Umbilical cord (tissue), 2 donors: ENCODE results near the gene LTBP3. TPM values are rescaled to one million over a fixed set of nuclear protein-coding genes. Genes with fewer than 3 reads are reported as not detected.
"Not testable (repeated sequence)": the region's sequence is repeated elsewhere in the genome, so short reads cannot be mapped to it uniquely, and the experiment has no call there.

Source experiments
- DNase-seq: peaks from one replicate; pipeline ENCODE4 v3.0.0-alpha.2; 2015; ENCODE audit warnings: low spot score
- total RNA-seq: library from RNA; depleted of rRNA; stranded (reverse); fragments of >200 nt; gene quantifications from one replicate; pipeline ENCODE4 v1.2.3, GENCODE V29; 2014; ENCODE audit warnings: low replicate concordance; ENCODE audit not compliant: insufficient read depth

The LTBP3 gene
- total RNA-seq, 1 donor from 2014 or later, result 116 TPM

DNA sequence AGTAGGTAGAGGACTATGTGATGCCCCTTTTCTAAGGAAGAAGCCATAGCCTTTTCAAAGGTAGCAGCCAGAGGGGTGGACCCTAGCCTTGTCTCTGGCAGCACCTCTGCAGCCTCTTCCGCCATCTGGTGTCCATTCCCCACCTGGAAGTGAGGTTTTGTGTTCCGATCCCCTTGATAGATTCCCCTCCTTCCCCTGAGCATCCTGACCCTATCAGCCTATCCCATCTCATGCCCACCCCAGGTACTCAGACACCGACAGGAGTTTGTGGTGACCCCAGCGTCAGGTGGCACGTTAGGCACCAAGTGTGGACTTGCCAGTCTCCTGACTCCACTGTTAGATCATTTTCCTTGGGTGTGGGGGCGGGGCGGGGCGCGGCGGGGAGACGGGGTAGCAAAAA, 13.8 kb upstream of the LTBP3 start:
- no peak for DNase-seq

DNA sequence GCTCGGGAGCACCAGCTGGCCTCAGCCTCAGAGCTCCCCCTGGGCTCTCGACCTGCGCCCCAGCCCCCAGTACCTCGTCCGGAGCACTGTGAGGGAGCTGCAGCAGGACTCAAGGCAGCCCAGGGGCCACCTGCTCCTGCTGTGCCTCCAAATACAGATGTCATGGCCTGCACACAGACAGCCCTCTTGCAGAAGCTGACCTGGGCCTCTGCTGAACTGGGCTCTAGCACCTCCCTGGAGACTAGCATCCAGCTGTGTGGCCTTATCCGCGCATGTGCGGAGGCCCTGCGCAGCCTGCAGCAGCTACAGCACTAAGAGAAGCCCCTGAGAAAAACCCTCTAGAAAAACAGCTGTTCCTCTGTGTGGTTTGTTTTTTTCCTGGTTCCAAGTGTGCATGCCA, 13.3 kb upstream of the LTBP3 start:
- DNase-seq, result no peak

DNA sequence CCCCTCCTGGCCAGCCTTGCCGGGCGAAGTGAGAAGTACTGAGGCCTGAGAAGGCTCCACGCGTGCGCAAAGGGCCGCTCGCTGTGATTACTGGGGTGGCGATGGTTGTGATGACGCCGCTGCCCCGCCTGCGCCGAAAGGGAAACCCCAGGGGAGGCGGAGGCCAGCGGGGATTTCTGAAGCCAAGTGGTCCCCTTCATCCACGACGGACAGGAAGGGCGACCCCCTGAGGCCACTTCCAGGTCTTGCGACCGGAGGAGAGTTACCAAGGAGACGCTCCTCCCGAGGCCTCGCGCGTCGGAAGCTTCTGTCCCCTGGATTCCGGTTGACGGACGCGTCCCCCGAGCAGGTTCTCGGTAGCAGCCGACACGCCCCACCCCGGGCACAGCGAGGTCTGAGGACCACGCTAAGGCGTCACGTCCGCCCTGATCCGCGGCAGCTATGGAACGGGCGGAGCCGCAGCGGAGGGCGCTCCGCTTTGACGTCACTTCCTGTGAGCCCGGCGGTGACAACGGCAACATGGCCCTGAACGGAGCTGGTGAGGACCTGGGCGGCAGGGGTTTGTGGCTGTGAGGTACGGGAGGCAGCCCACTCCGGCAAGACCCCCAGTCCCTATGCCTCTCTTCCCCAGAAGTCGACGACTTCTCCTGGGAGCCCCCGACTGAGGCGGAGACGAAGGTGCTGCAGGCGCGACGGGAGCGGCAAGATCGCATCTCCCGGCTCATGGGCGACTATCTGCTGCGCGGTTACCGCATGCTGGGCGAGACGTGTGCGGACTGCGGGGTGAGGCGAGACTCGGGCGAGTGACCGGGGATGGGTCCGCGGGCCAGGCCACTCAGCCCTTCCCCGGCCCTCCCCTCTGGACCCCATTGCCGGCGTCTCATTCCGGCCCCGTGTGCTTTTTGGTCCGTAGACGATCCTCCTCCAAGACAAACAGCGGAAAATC, 12.1 kb upstream of the LTBP3 start, which contains the start of gene ZNRD2:
ZNRD2 (plus strand) TSS at position 505 of the 946 bp plus-strand sequence; CDS start at position 520, 15 bp downstream.
- peak; percentile 99 for DNase-seq

DNA sequence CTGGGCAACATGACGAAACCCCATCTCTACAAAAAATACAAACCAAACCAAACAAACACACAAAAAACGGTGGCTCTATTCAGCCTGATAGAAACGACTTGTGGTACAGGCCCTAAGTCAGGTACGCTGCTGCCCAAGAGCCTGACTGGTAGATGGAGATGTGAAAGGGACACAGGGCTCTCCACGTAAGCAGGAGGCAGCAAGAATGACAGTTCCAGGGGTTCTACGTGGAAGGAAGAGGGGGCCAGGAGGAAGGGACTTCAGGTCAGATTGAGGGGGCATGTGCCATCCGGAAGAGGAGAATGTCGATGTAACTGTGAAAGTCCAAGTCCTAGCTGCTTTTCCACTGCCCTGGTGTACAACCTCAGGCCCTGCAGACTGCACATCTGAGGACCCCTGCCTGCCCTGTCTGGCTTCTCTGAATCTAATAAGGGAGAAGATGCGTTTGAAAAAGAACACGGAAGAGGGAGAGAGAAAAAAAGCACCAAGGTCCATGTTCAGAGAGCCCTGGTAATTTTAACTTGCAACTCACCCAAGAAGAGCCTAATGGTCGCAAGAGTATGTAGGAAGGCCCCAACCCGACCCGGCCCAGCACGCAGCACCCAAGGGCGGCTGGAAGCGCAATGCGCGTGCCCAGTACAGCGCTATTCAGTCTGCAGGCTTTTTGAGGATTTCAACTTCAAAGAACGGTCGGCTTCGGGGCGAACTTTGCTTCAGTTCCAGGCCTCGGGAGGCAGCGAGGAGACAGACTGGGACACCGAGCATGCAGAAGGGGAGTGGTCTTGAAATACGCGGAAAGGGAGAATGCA, 11.2 kb upstream of the LTBP3 start:
- no peak for DNase-seq

DNA sequence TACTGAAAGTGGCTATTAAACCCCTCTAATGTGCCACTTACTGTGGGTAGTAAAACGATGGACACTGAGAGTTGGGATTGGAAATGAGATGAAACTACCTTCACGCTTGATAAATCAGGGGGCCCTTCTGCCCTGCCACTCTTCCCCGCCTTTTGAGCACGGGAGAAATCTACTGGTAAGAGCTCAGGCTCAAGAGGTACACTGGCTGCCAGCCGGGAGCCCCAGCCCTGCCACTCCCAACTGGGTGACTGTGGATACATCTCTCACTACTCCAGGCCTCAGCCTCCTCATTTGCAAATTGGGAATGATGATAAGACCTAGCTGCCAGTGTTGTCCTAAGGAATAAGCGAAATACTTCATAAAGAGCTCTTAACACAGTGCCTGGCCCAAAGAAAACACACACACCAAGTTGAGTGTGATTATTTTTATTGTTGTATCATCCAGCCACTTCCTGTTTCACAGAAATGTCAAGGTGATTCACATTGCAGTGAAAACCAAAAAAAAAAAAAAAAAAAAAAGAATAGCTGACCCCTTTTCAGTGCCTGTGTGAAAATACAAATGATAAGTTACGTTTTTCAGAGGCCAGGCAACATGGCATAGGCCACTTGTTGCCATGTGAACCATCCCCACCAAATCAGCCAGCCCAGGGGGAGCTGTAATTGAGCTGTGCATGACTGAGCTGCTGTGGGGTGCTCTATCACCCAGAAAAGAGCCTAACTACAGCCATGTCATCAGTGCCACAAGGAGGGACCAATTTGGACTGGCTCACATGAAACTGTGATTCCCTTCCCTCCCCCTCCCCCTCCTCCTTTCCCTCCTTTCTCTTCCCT, 7.7 kb upstream of the LTBP3 start:
- no peak for DNase-seq

DNA sequence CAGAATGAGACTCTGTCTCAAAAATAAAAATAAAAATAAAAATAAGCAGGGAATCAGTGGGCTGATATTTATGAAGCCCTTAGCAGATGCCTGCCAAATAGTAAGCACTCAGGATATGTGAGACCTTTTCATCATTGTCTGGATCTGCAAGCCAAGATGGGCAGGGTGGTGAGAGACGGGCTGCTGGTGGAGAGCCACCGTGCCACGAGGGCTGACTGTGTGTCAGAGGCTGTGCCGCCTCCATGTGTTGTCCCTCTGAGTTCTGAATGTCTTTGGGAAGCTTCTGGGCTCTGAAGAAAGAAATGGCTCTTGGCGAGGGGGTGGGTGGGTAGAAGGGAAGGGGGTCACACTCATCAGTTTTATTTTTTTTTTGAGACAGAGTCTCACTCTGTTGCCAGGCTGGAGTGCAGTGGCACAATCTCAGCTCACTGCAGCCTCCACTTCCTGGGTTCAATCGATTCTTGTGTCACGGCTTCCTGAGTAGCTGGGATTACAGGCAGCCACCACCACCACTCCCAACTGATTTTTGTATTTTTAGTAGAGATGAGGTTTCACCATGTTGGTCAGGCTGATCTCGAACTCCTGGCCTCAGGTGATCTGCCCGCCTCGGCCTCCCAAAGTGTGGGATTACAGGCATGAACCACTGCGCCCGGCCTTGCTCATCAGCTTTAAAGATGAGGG, 6.9 kb upstream of the LTBP3 start:
- not testable (repeated sequence) for DNase-seq

DNA sequence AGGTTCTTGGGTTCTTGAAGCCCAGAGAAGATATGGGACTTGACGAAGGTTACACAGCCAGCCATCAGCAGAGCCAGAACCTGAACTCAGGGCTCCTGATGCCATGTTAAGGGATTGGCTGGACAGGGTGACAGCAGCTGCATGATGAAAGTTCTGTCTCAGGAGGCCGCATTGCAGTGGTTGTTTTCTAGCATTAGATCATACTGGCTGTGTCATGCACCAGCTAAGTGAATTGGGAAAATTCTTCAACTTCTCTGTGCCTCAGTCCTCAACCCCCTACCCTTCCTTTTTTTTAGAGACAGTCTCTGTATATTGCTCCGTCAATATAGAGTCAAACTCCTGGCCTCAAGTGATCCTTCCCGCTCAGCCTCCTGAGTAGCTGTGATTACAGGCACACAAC, 5.4 kb upstream of the LTBP3 start:
- no peak for DNase-seq

DNA sequence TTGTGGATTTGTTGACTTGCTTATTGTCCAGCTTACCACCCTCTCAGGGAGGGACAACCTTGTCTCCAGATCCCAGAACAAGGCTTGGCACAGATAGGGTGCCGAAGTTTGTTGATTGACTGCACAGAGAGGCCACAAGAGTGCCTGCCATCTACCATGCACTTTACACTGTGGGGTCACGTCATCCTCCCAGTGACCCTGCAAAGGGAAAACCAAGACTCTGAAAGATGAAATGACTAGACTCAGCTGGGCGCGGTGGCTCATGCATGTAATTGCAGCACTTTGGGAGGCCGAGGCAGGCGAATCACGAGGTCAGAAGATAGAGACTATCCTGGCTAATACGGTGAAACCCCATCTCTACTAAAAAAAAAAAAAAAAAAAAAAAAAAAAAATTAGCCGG, 4.6 kb upstream of the LTBP3 start:
- DNase-seq, result no peak

DNA sequence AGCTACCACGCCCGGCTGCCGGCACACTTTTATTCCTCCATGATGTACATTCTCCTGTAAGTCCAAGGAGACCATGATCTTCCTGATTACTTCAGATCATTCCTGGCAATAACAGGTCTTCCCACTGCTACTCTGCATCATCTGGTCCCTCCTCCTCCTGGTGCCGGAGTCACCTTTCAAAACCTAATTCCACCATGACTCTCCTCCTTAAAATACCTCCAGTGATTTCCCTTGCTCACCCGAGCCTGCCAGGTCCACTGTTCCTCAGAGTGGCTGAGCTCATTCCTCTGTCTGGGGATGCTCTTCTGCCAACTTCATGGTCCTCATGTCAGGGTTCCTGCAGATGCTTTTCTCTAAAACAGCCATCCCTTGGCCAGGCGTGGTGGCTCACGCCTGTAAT, 3.9 kb upstream of the LTBP3 start:
- no peak for DNase-seq

DNA sequence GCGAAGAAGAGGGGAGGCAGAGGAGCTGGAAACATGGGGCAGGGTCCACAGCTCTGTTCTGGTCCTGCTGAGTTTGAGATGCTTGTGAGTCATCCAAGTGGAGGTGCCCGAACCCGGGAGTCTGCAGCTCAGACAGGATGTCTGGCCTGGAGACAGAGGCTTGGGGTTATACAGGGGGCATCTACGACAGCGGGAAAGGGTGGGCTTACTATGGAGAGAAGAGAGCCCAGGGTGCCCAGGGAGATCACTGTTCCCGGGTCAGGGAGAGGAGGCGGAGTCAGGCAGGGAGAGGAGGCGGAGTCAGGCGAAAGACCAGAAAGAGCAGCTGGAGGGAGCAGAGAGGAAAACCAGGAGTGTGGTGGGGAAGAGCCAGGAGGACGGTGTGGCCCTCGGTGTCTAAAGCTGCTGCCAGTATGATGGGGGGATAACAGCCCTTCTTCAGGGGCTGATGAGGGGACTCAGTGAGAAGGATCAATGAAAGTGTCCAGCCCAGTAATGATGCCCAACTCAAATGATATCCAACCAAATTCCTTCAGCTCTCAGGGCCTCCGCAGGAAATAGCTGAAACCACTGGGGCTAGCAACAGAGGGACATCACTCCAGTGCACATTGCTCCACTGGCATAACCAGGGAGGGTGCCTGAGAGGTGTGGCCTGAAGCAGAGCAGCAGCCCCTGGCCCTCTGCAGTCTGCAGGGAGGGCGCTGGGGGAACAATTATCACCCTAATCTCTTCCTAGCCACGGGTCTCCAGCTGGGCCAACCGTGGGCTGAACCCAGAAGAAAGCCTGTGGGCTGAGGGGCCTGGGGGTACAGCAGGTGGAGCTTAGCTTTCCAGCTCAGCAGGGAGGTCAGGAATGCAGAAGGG, 2.6 kb upstream of the LTBP3 start:
- peak; percentile 80 for DNase-seq

DNA sequence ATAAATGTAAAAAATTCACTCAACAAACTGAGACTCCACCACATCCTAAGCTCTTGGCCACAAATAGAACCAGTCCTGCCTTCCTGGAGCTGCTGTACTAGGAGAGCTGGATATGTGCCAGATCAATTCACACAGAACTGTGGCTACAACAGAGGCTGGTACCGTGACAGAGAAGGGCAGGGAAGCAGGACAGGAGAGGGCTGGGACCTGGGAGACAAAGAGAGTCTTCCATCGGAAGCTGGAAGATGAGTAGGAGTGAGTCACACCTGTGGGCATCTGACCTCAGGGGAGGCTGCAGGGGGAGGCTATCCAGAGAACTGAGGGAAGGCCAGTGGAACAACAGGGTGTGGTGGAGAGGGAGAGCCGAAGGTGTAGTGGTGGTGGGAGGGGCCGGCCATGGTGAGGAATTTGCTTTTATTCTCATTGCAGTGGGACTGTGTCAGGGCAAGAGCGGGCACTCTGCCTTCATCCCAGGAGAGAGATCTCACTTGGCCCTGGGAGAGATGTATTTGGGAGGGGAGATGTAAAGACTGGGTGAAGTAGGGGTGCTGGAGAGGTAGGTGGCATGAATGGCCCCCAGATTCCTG, 1.9 kb upstream of the LTBP3 start:
- DNase-seq, result peak; percentile 48

DNA sequence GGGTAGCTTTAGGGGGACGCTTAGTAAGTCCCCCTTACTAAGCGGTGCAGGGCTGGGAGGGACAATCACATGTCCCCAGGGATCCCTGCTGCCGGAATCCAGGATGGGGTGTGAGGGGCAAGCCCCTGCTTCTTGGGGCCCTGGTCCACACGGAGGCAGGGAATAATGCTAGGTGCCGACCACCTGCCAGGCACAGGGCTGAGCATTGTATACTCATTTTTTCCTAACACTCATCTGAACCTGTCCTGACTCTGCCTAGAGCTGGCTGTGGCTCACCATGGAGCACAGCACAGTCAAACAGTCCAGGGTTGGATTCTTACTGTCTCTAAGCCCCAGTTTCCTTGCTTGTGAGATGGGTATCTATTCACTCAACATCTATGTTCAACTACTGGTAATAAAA, 1.4 kb upstream of the LTBP3 start:
- DNase-seq, result no peak

DNA sequence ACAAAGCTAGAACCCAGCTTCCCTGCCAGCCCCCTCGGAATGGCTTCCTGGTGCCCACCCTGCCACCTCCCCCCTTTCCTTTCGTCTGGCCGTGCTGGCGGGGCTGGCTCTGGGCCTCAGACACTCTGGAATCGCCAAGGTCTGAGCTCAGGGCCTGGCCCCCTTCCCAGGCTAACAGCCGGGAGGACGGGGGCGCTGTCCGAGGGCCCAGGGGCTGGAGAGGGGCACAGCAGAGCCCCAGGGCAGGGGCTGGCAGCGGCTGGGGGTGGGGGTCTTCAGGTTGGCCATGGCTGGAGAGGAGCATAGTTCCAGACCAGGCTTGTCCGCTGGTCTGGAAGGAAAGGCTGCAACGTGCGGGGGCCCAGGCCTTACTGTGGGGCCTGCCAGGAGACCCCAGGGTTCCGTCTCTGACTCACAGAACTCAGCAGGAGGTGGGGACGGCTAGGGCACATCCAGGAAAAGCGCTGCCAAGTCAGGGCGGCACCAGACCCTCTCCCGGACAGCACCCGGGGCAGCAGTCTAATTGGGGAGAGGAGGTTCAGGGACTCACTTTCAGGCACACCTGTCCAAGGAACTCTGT, 861 bp upstream of the LTBP3 start:
- no peak for DNase-seq

DNA sequence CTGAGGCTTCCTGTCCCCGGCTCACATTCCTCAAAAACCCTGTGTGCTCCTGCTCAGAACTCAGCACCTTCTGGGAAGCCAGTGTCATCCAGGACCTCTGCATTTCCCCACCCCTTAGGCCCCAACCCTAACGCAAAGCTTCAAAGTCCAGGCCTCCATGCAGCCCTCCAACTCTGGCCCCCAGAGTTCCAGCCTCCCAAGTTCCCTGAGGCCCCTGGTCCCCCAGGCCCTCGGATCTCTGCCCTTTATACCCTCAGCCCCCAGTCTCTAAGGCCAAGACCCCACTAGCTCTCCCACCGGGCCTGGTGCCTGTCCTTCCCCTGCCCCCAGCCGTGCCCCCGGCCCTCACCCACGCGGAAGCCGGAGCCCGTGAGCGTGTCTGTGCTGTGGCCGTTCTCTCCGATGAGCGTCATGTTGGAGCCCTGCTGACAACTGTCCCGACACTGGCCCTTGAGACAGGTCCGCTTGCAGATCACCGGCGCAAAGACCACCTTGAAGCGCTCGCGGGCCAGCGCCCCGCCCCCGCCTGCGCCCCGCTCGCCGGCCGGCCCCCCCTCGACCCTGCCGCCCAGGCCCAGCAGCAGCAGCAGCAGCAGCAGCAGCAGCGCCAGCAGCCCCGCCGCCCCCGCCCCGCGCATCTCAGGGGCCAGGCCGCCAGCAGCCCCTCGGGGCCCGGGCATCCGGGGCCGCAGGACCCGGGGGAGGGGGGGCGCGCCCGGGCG, 718 bp downstream of the LTBP3 start:
- DNase-seq, result peak; percentile 43

DNA sequence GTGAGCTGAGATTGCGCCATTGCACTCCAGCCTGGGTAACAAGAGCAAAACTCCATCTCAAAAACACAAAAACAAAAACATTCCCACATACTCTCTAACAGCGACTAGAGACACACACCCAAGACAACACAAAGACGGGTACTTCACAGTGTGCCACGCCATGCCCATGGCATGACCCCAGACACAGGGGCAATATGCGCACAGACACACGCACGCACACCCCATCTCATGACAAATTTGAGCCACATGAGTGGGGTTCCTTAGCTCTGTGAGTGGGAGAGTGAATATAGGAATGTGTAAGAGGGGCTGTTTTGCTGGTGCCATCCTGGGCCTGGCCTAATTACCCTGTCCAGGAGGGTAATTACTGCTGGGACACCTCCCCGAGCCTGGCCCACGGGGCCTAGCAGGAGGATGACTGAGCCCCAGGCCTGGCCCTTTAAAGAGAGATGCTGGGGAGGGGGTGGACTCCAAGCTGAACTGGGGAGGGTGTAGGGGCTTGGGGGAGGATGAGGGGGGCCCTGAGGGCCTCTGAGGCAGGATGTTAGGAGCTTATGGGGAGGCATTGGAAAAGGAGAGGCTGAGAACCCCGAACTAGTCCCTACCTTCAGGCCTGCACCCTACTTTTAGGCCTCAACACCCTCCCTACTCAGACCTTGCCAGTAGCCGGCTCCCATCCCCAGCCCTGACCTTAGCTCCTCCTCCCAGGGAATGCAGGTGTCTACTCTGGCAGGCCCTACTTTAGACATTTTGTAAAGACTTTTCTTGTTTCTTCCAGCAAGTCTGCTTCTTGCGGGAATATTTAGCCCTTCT, 1.5 kb downstream of the LTBP3 start:
- DNase-seq, result no peak

DNA sequence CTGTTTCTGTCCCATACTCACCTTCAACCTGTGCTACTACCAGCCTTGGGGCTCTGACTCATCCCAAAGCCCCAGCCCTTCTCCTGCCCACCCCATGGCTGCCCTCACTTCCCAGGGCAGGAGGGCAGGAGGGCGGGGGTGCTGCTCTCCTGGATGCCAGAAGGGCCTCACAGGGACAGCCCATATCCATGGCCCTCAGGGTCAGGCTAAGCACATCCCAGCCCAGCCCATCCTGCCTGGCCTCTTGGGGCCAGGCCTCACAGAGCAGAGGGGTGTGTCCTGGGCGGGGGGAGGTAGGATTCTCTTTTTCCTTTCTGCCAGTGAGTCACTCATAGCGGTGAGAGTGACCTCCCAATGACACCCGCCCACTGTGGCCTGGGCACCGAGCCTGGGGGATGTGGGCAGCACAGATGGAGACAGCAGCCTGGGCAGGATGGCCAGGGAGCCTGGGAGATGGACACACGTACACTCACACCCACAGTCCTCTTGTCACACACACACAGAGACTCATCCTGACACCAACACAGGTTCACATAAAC, 2.4 kb downstream of the LTBP3 start:
- DNase-seq, result peak; percentile 68

DNA sequence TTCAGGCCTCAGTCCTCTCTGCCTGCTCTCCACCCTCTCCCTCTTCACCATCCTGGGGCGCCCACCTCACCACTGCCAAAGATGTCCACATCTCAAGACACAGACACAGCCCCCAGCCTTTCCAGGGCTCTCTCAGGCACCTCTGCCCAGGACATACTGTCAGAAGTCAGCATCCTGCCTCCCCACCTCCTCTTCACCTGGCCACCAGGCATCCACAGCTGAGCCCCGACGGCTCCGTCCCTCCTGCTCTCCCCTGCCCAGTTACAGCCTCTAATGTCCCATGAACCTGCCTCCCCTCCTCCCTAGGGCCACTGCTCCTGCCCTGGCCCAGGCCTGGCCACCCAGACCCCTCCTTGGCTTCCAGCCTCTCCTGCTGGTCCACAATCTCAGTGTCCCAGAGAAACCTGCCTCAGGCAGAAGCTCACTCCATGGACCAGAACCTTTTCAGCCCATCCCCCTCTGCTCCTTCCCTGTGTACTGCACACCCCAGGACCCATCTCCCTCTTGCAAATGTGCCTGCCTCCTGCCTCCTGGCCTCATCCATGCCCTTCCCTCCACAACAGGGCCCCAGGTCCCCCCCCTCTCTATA, 3.2 kb downstream of the LTBP3 start:
- no peak for DNase-seq
